HG03025 (cell line): ENCODE results near the gene OCLN.
"Not testable (repeated sequence)": the region's sequence is repeated elsewhere in the genome, so short reads cannot be mapped to it uniquely, and the experiment has no call there.

ENCODE experiments used
- ATAC-seq: cut with Tn5 transposase; IDR thresholded peaks from one replicate; pipeline ENCODE4 v1.9.1; 2021; ENCODE audit warnings: mild to moderate bottlenecking, moderate library complexity; ENCODE audit not compliant: unreplicated experiment, low FRiP score

The OCLN gene, protein sequence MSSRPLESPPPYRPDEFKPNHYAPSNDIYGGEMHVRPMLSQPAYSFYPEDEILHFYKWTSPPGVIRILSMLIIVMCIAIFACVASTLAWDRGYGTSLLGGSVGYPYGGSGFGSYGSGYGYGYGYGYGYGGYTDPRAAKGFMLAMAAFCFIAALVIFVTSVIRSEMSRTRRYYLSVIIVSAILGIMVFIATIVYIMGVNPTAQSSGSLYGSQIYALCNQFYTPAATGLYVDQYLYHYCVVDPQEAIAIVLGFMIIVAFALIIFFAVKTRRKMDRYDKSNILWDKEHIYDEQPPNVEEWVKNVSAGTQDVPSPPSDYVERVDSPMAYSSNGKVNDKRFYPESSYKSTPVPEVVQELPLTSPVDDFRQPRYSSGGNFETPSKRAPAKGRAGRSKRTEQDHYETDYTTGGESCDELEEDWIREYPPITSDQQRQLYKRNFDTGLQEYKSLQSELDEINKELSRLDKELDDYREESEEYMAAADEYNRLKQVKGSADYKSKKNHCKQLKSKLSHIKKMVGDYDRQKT

DNA sequence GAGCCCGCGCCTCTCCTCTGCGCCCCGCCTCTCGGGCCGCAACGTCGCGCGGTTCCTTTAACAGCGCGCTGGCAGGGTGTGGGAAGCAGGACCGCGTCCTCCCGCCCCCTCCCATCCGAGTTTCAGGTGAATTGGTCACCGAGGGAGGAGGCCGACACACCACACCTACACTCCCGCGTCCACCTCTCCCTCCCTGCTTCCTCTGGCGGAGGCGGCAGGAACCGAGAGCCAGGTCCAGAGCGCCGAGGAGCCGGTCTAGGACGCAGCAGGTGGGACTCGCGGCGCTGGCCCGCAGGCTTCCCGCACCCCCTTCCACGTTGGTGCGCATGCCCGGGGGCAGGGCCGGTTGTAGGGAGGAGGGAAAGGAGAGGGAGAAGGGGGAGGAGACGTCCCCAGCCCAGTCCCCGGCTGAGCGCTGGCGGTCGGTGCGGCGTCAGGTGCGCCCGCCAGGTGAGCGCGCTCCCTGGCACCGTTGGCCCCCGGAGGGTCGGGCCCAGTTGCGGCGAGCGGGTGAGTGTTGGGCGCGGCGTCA lies at the start of gene OCLN:
Gene OCLN (plus strand): TSS at position 400 of the 532 bp plus-strand sequence. CDS start 11,455 bp downstream, outside the sequence.
- ATAC-seq, result peak; percentile 47

GRCh38 chr5:69444127-69444754 lies 48.3 kb upstream of the OCLN start:
- ATAC-seq, result no peak

- ATAC-seq, result no peak
Measured at GRCh38 chr5:69449511-69449910, 43.1 kb upstream of the OCLN start.

GRCh38 chr5:69450116-69450515 lies 42.5 kb upstream of the OCLN start:
- ATAC-seq, result no peak

DNA sequence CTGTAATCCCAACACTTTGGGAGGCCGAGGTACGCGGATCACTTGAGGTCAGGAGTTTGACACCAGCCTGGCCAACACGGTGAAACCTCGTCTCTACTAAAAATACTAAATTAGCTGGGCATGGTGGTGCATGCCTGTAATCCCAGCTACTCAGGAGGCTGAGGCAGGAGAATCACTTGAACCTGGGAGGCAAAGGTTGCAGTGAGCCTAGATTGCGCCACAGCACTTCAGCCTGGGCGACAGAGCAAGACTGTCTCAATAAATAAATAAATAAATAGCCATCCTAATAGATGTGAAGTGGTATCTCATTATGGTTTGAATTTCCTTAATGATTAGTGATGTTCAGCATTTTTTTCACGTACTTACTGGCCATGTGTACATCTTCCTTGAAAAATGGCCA lies 42.1 kb upstream of the OCLN start:
- ATAC-seq, result not testable (repeated sequence)

DNA sequence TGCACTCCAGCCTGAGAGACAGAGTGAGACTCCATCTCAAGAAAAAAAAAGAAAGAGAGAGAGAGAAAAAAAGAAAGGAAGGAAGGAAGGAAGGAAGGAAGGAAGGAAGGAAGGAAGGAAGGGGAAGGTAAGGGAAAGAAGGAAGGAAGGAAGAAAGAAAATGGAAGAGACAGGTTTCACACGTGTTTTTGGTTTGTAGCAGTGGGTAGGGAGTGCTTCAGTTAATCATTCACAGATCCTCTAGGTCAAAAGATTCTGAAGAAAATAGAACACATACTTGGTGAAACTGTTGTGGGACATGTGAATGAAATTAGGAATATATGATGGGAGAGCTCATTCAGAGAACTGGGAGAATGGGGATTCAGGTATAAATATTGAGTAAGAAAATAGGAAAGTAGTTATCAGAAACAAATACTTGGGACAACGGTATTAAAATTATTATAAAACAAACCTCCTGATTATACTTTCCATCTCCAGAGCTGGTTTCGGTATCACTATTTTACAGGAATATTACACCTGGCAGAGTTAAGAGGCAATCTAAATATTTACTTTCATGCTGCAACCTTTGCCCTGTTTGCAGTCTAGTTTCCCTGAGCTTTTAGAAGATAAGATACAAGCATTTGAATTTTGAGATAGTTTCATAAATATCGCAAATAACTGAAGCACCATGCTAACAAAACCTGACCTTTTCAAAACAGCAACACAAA lies 40.5 kb upstream of the OCLN start:
- no peak for ATAC-seq

DNA sequence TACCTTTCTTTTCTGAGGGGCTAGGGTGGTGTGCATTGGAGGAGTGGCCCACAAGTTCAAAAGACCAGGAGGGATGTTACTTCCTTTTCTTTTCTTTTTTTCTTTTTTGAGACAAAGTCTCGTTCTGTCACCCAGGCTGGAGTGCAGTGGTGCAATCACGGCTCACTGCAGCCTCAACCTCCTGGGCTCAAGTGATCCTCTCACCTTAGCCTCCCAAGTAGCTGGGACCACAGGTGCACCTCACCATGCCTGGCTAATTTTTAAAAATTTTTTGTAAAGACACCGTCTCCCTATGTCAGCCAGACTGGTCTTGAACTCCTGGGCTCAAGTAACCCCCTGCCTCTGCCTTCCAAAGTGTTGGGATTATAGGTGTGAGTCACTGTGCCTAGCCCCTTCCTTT lies 39.1 kb upstream of the OCLN start:
- not testable (repeated sequence) for ATAC-seq

DNA sequence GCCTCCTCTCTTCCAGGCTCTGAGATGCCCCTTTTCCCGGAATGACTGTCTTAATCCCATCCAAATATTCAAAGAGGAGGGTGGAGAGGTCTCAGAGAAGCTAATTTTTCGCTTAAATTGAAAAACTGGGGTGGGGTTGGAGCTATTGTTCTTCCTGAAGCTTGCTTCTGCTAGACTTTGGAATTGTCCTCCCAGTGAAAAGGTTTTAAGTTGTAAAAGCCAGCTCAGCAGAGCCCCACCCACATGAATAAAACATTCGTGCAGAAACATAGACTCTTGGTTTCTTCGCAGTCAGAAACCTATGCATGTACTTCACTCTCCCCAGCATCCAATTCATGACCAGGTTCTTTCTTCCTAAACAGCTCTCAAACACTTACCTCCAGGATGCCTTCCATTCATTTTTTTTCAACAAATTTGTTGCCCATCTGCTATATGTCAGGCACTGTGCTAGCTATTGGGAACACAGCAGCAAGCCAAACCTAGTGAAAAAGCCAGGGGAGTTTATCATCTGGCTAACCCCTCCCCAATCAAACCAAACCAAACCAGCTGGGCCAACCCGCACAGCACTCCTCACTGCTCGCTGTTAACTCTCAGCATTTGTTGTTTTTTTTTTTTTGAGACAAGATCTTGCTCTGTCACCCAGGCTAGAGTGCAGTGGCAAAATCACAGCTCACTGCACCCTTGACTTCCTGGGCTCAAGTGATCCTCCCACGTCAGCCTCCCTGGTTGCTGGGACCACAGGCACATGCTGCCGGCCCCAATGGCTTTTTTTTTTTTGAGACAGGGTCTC lies 37.9 kb upstream of the OCLN start:
- ATAC-seq, result no peak

- not testable (repeated sequence) for ATAC-seq
Measured at GRCh38 chr5:69455428-69455988, 37.1 kb upstream of the OCLN start.

DNA sequence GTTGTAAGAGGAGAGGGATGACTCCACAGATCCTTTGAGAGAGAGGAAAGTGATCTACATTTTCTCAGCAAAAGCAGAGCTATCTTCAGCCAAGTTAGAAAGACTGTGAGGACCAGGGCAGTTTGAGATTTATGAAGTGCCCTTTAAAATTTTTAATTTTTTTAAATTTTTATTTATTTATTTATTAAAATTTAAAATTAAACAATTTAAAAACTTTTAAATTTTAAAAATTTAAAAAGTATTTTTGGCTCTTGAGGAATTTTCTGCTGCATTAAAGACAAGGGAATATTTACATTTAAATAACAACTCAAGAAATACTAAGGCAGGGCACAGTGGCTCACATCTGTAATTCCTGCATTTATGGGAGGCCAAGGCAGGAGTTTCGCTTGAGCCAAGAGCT lies 30.4 kb upstream of the OCLN start:
- no peak for ATAC-seq

GRCh38 chr5:69466375-69466774 lies 26.2 kb upstream of the OCLN start:
- not testable (repeated sequence) for ATAC-seq

GRCh38 chr5:69467442-69468225 lies 25.0 kb upstream of the OCLN start:
- peak; percentile 92 for ATAC-seq

DNA sequence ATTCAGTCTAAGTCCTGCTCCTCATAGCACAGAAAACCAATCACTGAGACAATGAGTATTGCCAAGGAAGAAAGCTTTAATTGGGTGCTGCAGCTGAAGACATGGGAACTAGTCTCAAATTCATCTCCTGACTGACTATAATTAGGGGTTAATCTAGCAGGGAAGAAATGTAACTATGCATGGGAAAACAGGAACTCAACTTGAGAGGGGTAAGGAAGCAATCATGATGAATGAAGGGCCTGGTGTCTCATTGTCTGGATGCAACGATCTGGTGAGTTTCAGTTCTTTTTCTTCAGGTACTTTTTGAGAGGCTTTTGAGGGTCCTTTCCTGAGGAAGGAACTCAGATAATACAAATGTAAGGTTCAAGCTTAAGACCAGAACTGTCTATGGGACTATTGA lies 24.0 kb upstream of the OCLN start:
- ATAC-seq, result no peak

DNA sequence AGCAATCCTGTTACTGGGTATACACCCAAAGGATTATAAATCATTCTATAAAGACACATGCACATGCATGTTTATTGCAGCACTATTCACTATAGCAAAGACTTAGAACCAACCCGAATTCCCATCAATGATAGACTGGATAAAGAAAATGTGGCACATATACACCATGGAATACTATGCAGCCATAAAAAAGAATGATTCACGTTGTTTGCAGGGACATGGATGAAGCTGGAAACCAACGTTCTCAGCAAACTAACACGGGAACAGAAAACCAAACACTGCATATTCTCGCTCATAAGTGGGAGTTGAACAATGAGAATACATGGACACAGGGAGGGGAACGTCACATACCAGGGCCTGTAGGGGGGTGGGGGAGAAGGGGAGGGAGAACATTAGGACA lies 21.1 kb upstream of the OCLN start:
- ATAC-seq, result not testable (repeated sequence)

DNA sequence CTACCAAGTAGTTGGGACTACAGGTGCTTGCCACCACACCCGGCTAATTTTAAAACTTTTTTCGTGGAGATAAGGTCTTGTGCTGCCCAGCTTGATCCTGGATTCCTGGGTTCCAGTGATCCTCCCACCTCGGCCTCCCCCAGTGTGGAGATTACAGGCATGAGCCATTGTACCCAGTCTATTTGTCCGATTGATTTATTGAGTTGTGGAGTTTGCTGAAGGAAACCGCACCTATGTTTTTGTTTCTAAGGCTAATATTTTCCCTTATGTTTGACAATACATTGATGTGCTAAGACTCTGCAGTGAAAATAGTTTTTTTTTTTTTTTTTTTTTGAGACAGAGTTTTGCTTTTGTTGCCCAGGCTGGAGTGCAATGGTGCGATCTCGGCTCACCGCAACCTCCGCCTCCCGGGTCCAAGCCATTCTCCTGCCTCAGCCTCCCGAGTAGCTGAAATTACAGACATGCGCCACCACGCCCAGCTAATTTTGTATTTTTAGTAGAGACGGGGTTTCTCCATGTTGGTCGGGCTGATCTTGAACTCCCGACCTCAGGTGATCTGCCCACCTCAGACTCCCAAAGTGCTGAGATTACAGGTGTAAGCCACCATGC lies 20.0 kb upstream of the OCLN start:
- ATAC-seq, result not testable (repeated sequence)

GRCh38 chr5:69477170-69477569 lies 15.4 kb upstream of the OCLN start:
- no peak for ATAC-seq

GRCh38 chr5:69478296-69478695 lies 14.3 kb upstream of the OCLN start:
- not testable (repeated sequence) for ATAC-seq

DNA sequence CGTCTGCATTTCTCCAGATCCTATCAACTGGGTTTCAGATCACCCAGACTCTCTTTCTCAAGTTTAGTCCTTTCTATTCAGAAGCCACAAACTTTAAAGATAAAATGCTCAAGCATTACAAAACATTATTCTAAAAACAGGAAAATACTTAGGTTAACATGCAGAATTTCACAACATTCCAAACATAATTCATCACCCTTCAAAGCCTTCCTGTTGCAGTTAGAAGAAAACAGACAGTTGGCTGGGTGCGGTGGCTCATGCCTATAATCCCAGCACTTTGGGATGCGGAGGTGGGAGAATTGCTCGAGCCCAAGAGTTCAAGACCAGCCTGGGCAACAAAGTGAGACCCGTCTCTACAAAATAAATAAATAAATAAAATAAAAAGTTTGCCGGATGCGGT lies 7.7 kb upstream of the OCLN start:
- ATAC-seq, result no peak

GRCh38 chr5:69485471-69485870 lies 7.1 kb upstream of the OCLN start:
- no peak for ATAC-seq
